ENCODE measurements around the gene CAMK2N2.

DNA sequence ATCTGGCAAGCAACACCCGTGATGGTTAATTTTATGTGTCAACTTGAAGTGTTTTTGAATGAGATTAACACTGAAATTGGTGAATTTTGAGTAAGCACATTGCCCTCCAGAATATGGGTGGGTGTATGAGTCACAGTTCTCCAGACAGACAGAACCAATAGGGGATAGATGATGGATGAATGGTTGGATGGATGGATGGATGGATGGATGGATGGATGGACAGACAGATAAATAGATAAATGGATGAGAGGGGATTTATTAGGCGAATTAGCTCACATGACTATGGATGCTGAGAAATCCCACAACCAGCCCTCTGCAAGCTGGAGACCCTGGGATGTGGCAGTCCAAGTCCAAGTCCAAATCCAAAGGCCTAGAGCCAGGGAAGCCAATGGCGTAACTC lies 37.4 kb downstream of the CAMK2N2 start:
- TF ChIP-seq, protein P1, sequence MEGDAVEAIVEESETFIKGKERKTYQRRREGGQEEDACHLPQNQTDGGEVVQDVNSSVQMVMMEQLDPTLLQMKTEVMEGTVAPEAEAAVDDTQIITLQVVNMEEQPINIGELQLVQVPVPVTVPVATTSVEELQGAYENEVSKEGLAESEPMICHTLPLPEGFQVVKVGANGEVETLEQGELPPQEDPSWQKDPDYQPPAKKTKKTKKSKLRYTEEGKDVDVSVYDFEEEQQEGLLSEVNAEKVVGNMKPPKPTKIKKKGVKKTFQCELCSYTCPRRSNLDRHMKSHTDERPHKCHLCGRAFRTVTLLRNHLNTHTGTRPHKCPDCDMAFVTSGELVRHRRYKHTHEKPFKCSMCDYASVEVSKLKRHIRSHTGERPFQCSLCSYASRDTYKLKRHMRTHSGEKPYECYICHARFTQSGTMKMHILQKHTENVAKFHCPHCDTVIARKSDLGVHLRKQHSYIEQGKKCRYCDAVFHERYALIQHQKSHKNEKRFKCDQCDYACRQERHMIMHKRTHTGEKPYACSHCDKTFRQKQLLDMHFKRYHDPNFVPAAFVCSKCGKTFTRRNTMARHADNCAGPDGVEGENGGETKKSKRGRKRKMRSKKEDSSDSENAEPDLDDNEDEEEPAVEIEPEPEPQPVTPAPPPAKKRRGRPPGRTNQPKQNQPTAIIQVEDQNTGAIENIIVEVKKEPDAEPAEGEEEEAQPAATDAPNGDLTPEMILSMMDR (conservative IDR thresholded peaks at IDR 0.05): no peak
- TF ChIP-seq ZFX (IDR thresholded peaks at IDR 0.05): no peak

All from C4-2B (cell line).